GM11168 (cell line): Measurements from ENCODE around the gene APLN.

Experiments used
- in situ Hi-C: fragments of 300-500 bp; cut with MboI; formaldehyde crosslinking; loops from one replicate; pipeline ENCODE4 v1.12.0; 2022; ENCODE audit warnings: low sequenced_read_pairs; ENCODE audit not compliant: unreplicated experiment

Gene APLN

DNA sequence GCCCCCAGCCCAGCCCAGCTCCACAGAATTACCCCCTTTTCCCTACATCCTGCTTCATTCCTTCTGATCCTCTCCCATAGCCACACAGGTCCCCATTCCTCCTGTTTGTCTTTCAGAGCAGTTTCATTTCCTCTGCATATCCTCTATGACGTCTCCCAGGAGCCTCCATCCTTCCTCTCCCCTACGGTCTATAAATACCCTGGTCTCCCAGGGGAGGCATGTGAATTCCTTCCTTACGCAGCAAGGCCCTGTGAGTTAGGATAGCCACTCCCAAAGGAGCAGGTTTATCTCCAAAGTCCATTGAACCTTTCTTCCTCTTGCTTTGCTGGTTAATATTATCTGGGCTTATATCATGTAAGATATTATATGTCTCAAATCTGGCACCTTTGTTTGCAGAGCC, 8.4 kb upstream of the APLN start:
- in situ Hi-C loops, result no loop called here

- in situ Hi-C loops, result no loop called here
Measured at GRCh38 chrX:129661369-129661768, 6.6 kb upstream of the APLN start.

DNA sequence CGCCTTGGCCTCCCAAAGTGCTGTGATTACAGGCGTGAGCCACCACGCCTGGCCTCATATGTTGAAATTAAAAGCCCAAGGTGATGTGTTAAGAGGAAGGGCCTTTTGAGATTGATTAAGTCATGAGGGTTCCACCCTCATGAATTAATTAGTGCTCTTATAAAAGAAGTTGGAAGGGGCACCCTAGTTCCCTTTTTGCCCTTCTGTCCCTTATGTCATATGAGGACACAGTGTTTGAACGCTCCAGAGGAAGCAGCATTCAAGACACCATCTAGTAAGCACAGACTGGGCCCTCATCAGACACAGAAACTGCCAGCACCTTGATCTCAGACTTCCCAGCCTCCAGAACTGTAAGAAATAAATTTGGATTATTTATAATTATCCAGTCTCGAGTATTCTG, 5.1 kb upstream of the APLN start:
- in situ Hi-C loops, result no loop called here

DNA sequence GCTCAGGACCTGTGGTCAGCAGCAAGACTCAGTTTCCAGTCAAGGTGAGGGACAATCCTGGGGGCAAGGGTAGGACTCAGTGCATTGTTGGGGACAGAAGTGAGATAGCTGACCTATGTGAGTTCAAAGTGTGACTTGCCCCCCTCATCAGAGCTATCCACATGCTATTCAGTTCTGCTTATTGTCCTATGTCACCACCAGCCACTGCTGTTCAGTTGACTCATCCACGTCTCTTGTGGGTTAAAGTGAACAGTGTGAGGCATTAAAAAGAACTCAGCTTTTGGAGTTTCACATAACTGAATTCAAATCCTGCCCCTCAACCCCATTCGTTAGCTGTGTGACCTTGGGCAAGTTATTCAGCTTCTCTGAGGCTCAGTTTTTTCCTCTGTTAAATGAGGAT, 4.4 kb upstream of the APLN start:
- in situ Hi-C loops, result no loop called here

DNA sequence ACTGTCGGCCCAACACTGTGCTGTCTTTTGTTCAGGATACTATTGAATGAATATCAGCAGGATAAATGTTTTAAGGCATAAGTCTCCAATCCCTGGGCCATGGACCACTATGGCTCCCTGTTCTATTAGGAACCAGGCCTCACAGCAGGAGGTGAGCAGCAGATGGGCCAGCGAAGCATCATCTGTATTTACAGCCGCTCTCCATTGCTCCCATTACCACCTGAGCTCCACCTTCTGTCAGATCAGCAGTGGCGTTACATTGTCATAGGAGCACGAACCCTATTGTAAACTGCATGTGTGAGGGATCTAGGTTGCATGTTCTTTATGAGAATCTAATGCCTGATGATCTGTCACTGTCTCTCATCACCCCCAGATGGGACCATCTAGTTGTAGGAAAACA, 3.7 kb upstream of the APLN start:
- in situ Hi-C loops, result no loop called here

- in situ Hi-C loops, result no loop called here
Measured at GRCh38 chrX:129655547-129656249, 942 bp upstream of the APLN start.

DNA sequence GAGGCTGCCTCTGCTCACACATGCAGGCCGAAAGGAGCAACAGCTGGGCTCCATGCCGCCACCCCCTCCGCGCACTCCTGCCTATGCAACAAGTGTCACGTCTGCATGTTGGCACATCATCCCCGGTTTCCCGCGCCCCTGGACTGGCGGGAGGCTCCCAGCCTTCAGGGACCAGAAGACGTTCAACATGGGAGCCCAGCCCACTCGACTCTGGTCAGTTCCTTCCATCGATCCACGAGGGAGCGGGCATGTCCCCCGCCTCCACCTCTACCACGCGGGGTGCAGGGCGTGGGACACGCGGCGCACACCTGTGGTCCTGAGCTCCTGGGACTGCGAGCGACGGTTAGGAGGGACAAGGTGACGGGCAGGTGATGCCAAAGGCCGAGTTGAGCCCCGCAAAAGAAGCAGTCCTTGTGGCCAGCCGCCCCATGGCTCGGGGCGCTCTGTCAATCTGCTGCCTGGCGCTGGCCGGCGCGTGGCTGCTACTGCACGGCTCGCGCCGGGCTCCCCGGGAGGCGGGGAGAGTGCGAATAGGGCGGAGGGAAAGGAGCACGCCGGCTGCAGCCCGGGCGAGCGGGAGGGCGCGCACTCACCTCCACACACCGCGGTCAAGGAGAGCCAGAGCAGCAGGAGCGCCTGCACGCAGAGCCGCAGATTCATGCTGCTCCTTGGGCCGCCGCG, 645 bp downstream of the APLN start:
- in situ Hi-C loops, result no loop called here

GRCh38 chrX:129653181-129653970, 1.4 kb downstream of the APLN start:
- in situ Hi-C loops, result no loop called here

DNA sequence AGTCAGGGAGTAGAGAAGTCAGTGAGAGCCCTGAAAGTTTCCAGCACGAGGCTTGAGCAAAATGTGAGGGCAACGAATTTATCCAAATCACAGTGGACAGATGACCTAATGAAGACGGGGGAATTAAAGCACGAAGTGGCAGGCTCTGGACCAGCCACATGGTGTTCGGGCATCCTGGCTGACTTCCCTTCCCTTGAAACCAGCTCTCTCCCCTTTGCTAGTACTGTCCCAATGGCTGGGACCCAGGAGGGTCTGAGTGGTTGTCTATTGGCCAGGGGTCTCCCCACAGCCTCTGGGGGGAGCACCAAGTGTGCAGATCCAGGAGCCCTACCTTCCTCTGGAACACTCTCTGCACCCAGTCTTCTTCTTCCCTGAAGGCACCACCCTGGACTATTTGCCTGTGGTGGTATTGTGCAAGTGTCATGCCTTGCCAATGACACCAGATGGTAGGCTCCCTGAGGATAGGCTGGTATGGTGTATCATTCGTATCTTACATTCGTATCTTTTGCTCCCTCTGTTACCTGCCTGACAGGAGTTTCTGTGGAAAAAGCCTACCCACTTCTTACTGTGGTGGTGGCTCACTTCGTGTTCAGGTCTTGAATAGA, 2.1 kb downstream of the APLN start:
- in situ Hi-C loops, result no loop called here

- in situ Hi-C loops, result no loop called here
Measured at GRCh38 chrX:129651756-129652564, 2.8 kb downstream of the APLN start.

GRCh38 chrX:129650821-129651510, 3.8 kb downstream of the APLN start:
- in situ Hi-C loops, result no loop called here

DNA sequence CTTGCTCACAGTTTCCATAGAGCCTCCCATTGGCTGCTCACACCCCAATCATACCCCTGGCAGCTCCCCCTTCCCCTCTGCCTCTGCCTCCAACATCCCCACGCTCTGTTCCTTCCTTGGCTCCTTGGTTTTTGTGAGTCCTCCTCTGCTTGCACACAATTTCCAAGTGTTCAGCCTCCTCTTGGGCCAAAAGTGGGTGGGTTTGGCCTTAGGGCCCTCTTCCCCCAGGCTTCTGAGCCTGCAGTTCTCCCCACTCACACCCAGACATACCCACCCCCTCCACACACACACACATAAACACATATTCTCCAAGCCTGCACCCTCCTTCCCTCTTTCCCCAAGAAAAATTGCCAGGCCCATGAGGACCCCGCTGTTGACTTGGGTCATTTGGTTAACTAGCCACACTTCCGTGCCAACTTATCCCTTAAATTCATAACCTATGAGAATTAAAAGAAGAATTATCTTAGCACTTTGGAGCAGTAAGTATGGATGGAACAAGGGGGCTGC, 4.5 kb downstream of the APLN start:
- in situ Hi-C loops, result no loop called here

DNA sequence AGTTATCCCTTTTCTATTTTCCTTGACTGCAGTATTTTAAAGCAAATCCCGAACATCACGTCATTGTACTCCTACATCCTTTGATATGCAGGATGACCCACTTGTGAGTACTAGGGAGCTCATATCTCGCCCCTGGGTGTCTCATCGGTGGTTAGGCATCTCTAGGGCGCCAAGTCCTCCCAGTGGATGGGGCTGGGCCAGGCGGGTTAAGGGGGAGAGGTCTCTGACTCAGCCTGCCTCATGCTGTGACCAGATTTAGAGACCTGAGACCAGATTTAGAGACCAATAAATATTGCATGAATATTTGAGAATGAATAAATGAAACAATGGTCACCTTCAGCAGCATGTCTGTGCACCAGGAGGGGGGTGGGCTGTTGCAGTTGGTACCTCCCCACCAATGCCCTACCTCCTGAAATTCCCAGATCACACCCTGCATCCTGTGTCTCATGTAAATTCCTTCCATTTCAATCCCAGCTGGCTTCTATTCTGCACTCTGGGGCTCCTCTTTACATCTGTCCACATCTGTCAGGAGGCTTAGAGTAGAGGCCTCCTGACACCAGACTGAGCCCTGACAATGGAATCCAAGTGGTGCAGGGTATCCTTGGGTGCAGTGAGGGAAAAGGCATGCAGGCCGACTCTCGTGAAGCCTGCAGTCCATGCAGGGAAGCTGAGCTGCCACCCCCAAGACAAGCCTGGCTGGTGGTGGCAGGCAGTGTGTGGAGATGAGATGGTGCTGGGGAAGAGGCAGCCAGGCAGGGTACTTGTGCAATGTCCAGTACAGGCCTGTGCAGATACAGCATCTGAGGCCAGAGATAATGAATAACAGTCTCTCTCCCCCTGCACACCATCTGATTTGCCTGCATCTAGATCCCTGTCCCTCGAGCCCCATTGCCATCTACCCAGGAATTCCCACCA, 5.2 kb downstream of the APLN start:
- in situ Hi-C loops, result no loop called here

DNA sequence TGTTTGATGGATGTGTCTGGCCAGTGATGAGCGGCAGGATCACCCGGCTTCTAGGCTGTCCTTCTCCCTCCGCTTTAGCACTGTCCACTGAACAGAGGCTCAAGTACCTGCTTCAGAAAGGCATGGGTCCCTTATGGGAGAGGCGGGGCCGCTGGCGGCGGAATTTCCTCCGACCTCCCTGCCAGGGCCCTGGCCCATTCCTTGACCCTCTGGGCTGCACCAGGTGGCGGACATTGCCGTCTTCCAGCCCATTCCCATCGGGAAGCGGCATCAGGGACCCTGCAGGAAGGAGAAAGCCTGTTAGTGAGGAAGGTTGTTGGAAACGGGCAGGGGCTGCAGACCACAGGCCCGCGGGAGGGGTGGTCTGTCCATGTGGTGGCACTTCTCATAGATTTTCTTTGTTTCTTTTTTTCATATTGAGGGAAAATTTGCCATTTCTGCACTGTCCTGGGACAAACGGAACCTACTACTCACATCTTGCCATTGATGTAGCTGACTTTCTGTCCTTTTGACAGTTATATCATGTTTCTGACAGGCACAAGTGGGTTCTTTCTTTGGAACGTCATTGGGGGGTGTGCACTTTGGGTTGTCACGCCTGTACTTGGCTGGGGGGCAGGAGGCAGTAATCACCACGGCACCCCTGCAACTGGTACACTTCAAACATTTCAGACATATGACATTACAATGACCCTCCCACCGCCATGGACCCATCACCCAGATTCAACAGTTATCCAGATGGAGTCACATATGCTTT, 6.1 kb downstream of the APLN start:
- in situ Hi-C loops, result no loop called here

- in situ Hi-C loops, result no loop called here
Measured at GRCh38 chrX:129647418-129648410, 7.0 kb downstream of the APLN start.
